HepG2 (cell line): ENCODE measurements around the gene PSMG1. TPM values are rescaled to one million over a fixed set of nuclear protein-coding genes. Genes with fewer than 3 reads are reported as not detected.

Experiments used
- ATAC-seq: fragments of 200-7000 bp; cut with Tn5 transposase; 3 replicates; pipeline ENCODE4 v1.9.1; 2020; ENCODE audit warnings: mild to moderate bottlenecking, moderate library complexity
- BruUV-seq: library from RNA; stranded (reverse); fragments of 400-500 nt; replicated peaks from 2 replicates; lab custom pipeline; 2021; lab: Mats Ljungman, UMichigan
- CTCF ChIA-PET: fragments of 300-600 bp; formaldehyde crosslinking; extraction: SDS; loops from one replicate; lab custom pipeline; 2021; ENCODE audit warnings: low total read pairs, inconsistent platforms, low intra/inter-chr PET ratio; lab: Yijun Ruan, JAX
- POLR2A ChIA-PET: fragments of 350-600 bp; sonication (Branson Sonifier 250); formaldehyde crosslinking; loops from one replicate; lab custom pipeline; 2020; ENCODE audit warnings: antibody characterized with exemption, inconsistent platforms; lab: Yijun Ruan, JAX
- DNase-seq: peaks from one replicate; pipeline ENCODE4 v3.0.0-alpha.2; 2015; ENCODE audit warnings: low spot score
- FAIRE-seq: peaks from 3 replicates; lab custom pipeline; 2011; peaks lifted over from hg19 to GRCh38; lab: Jason Lieb, UNC
- H2AFZ ChIP-seq: one replicate; pipeline ENCODE4 v1.6.1; 2011; ENCODE audit warnings: low read length, inconsistent platforms
- H3K27ac ChIP-seq: fragments of 300-600 bp; 3 replicates; pipeline ENCODE4 v1.8.0; 2011; ENCODE audit warnings: mixed run types, mild to moderate bottlenecking, mixed read lengths, low read length, inconsistent platforms; ENCODE audit not compliant: insufficient read depth; ENCODE audit errors: extremely low read length
- H3K27me3 ChIP-seq, 2 experiments: fragments of 200-600 bp in 1 of 2; 2 replicates in 1 of 2; 3 replicates in 1 of 2; pipeline versions ENCODE4 v1.6.0 to v1.8.0; 2011; ENCODE audit warnings: low read length in 2 of 2, mild to moderate bottlenecking in 2 of 2, moderate library complexity in 2 of 2, inconsistent platforms in 1 of 2; ENCODE audit not compliant: insufficient read depth in 2 of 2, control insufficient read depth in 1 of 2
- H3K36me3 ChIP-seq, 2 experiments: fragments of 200-600 bp in 1 of 2; replicated peaks in 1 of 2; 2 replicates in 1 of 2; 3 replicates in 1 of 2; pipeline versions ENCODE4 v1.5.1 to v1.8.0; 2011; ENCODE audit warnings: low read length in 2 of 2, inconsistent platforms in 1 of 2; ENCODE audit not compliant: insufficient read depth in 2 of 2, control insufficient read depth in 1 of 2
- H3K4me1 ChIP-seq: 2 replicates; pipeline ENCODE4 v1.5.1; 2012; ENCODE audit warnings: low read length, inconsistent platforms; ENCODE audit not compliant: insufficient read depth
- H3K4me2 ChIP-seq: 2 replicates; pipeline ENCODE4 v1.6.0; 2011; ENCODE audit warnings: low read depth, low read length, inconsistent platforms
- H3K4me3 ChIP-seq, 3 experiments: fragments of 200-600 bp in 1 of 3; sonication (generic), shearing (Covaris generic) in 1 of 3; replicated peaks in 1 of 3; 2 replicates each; pipeline ENCODE4 v1.5.1; 2011 to 2016; ENCODE audit warnings: low read length in 3 of 3, inconsistent platforms in 2 of 3, low read depth in 2 of 3, mild to moderate bottlenecking in 2 of 3, control low read depth in 1 of 3, mixed read lengths in 1 of 3; ENCODE audit not compliant: insufficient read depth in 1 of 3
- H3K79me2 ChIP-seq: one replicate; pipeline ENCODE4 v1.6.1; 2011; ENCODE audit warnings: low read length, inconsistent platforms; ENCODE audit not compliant: insufficient read depth
- H3K9ac ChIP-seq: 2 replicates; pipeline ENCODE4 v1.6.0; 2011; ENCODE audit warnings: mild to moderate bottlenecking, low read depth, low read length, inconsistent platforms; ENCODE audit not compliant: insufficient read depth
- H3K9me3 ChIP-seq: 2 replicates; pipeline ENCODE4 v1.5.1; 2012; ENCODE audit warnings: mild to moderate bottlenecking, low read length
- H4K20me1 ChIP-seq: 2 replicates; pipeline ENCODE4 v1.6.0; 2011; ENCODE audit warnings: inconsistent platforms, mild to moderate bottlenecking, low read length, moderate library complexity; ENCODE audit not compliant: insufficient read depth
- BHLHE40 ChIP-seq: IDR thresholded peaks from 2 replicates; pipeline ENCODE4 v1.6.1; 2011; ENCODE audit warnings: low read length, improper control_type of control experiment
- FOXK1 ChIP-seq: sonication (generic); formaldehyde crosslinking; IDR thresholded peaks from 2 replicates; pipeline ENCODE4 v1.4.0; 2020; ENCODE audit warnings: low read depth, missing genetic modification reagents, borderline replicate concordance
- GMEB2 ChIP-seq: IDR thresholded peaks from 2 replicates; pipeline ENCODE4 v1.6.1; 2016; ENCODE audit warnings: missing biosample characterization, missing genetic modification reagents, low read depth
- KDM1A ChIP-seq: IDR thresholded peaks from 2 replicates; pipeline ENCODE4 v1.6.1; 2016; ENCODE audit warnings: missing compliant biosample characterization
- SETDB1 ChIP-seq: sonication (generic); formaldehyde crosslinking; IDR thresholded peaks from 2 replicates; pipeline ENCODE4 v1.5.1; 2020; ENCODE audit warnings: missing genetic modification reagents, mild to moderate bottlenecking, borderline replicate concordance
- SNAPC2 ChIP-seq: sonication (generic); formaldehyde crosslinking; IDR thresholded peaks from 2 replicates; pipeline ENCODE4 v1.8.1; 2022; ENCODE audit warnings: mild to moderate bottlenecking, missing genetic modification reagents
- ZNF101 ChIP-seq: sonication (generic); formaldehyde crosslinking; IDR thresholded peaks from 2 replicates; pipeline ENCODE4 v1.4.0; 2020; ENCODE audit warnings: mild to moderate bottlenecking, low read depth, missing genetic modification reagents, borderline replicate concordance
- ZSCAN5A ChIP-seq: sonication (generic); formaldehyde crosslinking; IDR thresholded peaks from 2 replicates; pipeline ENCODE4 v1.8.0; 2022; ENCODE audit warnings: mild to moderate bottlenecking, missing genetic modification reagents, borderline replicate concordance
- WGBS: methylation state at CpG from one replicate; pipeline ENCODE4 v1.1.6; 2017; ENCODE audit warnings: low lambda C conversion rate; 5-methylcytosine and 5-hydroxymethylcytosine counted together
- in situ Hi-C: cut with HindIII; loops from 2 replicates; pipeline ENCODE4 v1.10.0; 2017; ENCODE audit warnings: low pct_unique_long_range_greater_than_20kb; ENCODE audit not compliant: extremely low pct_ligation_motif_present
- intact Hi-C: fragments of 100-400 bp; cut with micrococcal nuclease; formaldehyde crosslinking; loops from one replicate; pipeline ENCODE4 v1.10.0; 2022; ENCODE audit not compliant: unreplicated experiment
- polyA plus RNA-seq, 8 experiments: library from polyadenylated mRNA; depleted of rRNA in 3 of 8; stranded (reverse) in 7 of 8; unstranded in 1 of 8; fragments of >200 nt; fragmentation: Illumina TruSeq in 4 of 8; extraction: Trizol in 4 of 8; gene quantifications; 2 replicates each; pipeline versions ENCODE4 v1.2.1 to v1.2.3, GENCODE V29; 2011 to 2016; ENCODE audit warnings: low read depth in 4 of 8, missing spikeins in 1 of 8, mixed read lengths in 1 of 8; ENCODE audit not compliant: insufficient read depth in 1 of 8
- total RNA-seq, 5 experiments: library from RNA; depleted of rRNA; stranded (reverse); fragments of >200 nt; fragmentation: Illumina TruSeq; extraction: Trizol; gene quantifications; 2 replicates each; pipeline ENCODE4 v1.2.3, GENCODE V29; 2016; ENCODE audit warnings: low read depth in 1 of 5
- TF ChIP-seq, protein P1 (sequence below): sonication (generic); formaldehyde crosslinking; IDR thresholded peaks from 2 replicates; pipeline ENCODE4 v1.5.0; 2020; ENCODE audit warnings: mild to moderate bottlenecking, missing genetic modification reagents, borderline replicate concordance

PSMG1 gene
- total and polyA plus RNA-seq, 2 of the 13 experiments (the other 11 are each of a cell fraction or from before 2014, with no cell fraction given), result 63.6 to 173 TPM

- no peaks in the 10 kb centered on the region for H3K9me3 ChIP-seq
Measured at GRCh38 chr21:39142972-39143371, 40.3 kb downstream of the PSMG1 start.

DNA sequence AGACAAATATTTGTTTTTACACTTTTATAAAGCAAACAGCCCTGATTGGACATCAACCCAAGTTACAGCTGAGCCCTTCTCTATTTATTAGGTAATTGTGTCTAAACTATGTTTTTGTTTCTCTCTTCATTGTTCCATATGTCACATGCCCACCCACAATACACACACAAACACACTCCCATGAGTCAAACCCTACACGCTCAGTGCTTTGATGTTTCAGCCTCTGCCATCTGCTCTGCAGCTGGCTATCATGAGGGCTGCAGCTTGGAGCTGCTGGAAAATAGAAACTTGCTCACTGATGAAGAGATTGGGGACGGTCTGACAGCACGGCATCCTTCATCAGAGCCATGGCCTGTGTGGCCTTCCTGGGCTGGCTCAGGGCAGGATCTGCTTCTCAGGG is 41.7 kb downstream of the PSMG1 start:
- Histone ChIP-seq H3K36me3 (no peaks in the 10 kb centered on the region), H3K4me2 (no peak overlapping the region), H3K9ac (no peak overlapping the region), H3K27ac (no peak overlapping the region), H4K20me1 (no peaks in the 10 kb centered on the region), H3K4me3 (no peak overlapping the region), H2AFZ (no peak overlapping the region), H3K4me1 (peaks cover 22% of the 10 kb centered on the region), H3K27me3 (peaks cover 0 to 20% of the 10 kb centered on the region in 2 experiments; a peak in 1 of 5 replicates), H3K79me2 (no peaks in the 10 kb centered on the region), H3K9me3 (no peaks in the 10 kb centered on the region)
- DNase-seq, result no peak
- ChIA-PET POLR2A (no interaction called here), CTCF (no interaction called here)
- FAIRE-seq, result no peak
- ATAC-seq, result no peak
- intact Hi-C loops, result no loop called here
- BruUV-seq, result no TSS peak
- WGBS, result 11% methylated on average over 3 of the region's 3 CpGs
- in situ Hi-C loops, result no loop called here
- TF ChIP-seq BHLHE40, result peak; percentile 47; the same call in 1 of the 2 replicates
- TF ChIP-seq ZSCAN5A (CRISPR knock-in tag), result no peak
- TF ChIP-seq, protein P1, sequence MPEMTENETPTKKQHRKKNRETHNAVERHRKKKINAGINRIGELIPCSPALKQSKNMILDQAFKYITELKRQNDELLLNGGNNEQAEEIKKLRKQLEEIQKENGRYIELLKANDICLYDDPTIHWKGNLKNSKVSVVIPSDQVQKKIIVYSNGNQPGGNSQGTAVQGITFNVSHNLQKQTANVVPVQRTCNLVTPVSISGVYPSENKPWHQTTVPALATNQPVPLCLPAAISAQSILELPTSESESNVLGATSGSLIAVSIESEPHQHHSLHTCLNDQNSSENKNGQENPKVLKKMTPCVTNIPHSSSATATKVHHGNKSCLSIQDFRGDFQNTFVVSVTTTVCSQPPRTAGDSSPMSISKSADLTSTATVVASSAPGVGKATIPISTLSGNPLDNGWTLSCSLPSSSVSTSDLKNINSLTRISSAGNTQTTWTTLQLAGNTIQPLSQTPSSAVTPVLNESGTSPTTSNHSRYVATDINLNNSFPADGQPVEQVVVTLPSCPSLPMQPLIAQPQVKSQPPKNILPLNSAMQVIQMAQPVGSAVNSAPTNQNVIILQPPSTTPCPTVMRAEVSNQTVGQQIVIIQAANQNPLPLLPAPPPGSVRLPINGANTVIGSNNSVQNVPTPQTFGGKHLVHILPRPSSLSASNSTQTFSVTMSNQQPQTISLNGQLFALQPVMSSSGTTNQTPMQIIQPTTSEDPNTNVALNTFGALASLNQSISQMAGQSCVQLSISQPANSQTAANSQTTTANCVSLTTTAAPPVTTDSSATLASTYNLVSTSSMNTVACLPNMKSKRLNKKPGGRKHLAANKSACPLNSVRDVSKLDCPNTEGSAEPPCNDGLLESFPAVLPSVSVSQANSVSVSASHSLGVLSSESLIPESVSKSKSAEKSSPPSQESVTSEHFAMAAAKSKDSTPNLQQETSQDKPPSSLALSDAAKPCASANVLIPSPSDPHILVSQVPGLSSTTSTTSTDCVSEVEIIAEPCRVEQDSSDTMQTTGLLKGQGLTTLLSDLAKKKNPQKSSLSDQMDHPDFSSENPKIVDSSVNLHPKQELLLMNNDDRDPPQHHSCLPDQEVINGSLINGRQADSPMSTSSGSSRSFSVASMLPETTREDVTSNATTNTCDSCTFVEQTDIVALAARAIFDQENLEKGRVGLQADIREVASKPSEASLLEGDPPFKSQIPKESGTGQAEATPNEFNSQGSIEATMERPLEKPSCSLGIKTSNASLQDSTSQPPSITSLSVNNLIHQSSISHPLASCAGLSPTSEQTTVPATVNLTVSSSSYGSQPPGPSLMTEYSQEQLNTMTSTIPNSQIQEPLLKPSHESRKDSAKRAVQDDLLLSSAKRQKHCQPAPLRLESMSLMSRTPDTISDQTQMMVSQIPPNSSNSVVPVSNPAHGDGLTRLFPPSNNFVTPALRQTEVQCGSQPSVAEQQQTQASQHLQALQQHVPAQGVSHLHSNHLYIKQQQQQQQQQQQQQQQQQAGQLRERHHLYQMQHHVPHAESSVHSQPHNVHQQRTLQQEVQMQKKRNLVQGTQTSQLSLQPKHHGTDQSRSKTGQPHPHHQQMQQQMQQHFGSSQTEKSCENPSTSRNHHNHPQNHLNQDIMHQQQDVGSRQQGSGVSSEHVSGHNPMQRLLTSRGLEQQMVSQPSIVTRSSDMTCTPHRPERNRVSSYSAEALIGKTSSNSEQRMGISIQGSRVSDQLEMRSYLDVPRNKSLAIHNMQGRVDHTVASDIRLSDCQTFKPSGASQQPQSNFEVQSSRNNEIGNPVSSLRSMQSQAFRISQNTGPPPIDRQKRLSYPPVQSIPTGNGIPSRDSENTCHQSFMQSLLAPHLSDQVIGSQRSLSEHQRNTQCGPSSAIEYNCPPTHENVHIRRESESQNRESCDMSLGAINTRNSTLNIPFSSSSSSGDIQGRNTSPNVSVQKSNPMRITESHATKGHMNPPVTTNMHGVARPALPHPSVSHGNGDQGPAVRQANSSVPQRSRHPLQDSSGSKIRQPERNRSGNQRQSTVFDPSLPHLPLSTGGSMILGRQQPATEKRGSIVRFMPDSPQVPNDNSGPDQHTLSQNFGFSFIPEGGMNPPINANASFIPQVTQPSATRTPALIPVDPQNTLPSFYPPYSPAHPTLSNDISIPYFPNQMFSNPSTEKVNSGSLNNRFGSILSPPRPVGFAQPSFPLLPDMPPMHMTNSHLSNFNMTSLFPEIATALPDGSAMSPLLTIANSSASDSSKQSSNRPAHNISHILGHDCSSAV (CRISPR knock-in tag), result no peak
- no peak for TF ChIP-seq GMEB2 (CRISPR knock-in tag)
- no peak for TF ChIP-seq SETDB1 (CRISPR knock-in tag)

More at GRCh38 chr21:39142972-39143371, 40.3 kb downstream of the PSMG1 start:
- Histone ChIP-seq H4K20me1 (no peaks in the 10 kb centered on the region), H3K36me3 (no peaks in the 10 kb centered on the region), H3K4me1 (peaks cover 7% of the 10 kb centered on the region), H3K4me2 (no peak overlapping the region), H3K4me3 (no peak overlapping the region), H3K79me2 (no peaks in the 10 kb centered on the region), H3K27ac (no peak overlapping the region)
- POLR2A ChIA-PET, result no interaction called here
- no peak for ATAC-seq
- WGBS, result 48% methylated on average over 3 of the region's 3 CpGs
- TF ChIP-seq FOXK1 (CRISPR knock-in tag) (no peak), ZNF101 (CRISPR knock-in tag) (no peak), SNAPC2 (CRISPR knock-in tag) (no peak), KDM1A (CRISPR knock-in tag) (no peak)
- TF ChIP-seq, all 625 proteins: peak for 0
- intact Hi-C loops, result no loop called here
- no peak for DNase-seq
- in situ Hi-C loops, result no loop called here
- FAIRE-seq, result no peak
- Histone ChIP-seq H2AFZ (no peak overlapping the region), H3K9ac (no peak overlapping the region), H3K27me3 (peaks cover 0 to 20% of the 10 kb centered on the region in 2 experiments; a peak in 1 of 5 replicates)
- BruUV-seq, result no TSS peak
- CTCF ChIA-PET, result no interaction called here
